MCF 10A (cell line): ENCODE data around the gene COX19. TPM values are rescaled to one million over a fixed set of nuclear protein-coding genes. Genes with fewer than 3 reads are reported as not detected.

Source experiments
- BruUV-seq: library from RNA; stranded (reverse); fragments of 400-500 nt; replicated peaks from 2 replicates; lab custom pipeline; 2021; lab: Mats Ljungman, UMichigan
- CTCF ChIA-PET: fragments of 300-600 bp; sonication (Branson Sonifier 250); formaldehyde crosslinking; extraction: SDS; loops from one replicate; lab custom pipeline; 2021; ENCODE audit warnings: antibody characterized with exemption, inconsistent platforms; lab: Yijun Ruan, JAX
- POLR2A ChIA-PET: fragments of 300-600, 350-650 bp; sonication (Branson Sonifier 250); formaldehyde crosslinking; extraction: SDS; loops from one replicate; lab custom pipeline; 2020; ENCODE audit warnings: antibody characterized with exemption, inconsistent platforms; lab: Yijun Ruan, JAX
- DNase-seq: peaks from one replicate; pipeline ENCODE4 v3.0.0-alpha.2; 2018; ENCODE audit not compliant: unreplicated experiment
- H3K27ac Mint-ChIP-seq: one replicate; pipeline ENCODE4 v1.8.0; 2022; ENCODE audit warnings: mild to moderate bottlenecking, low read depth, mixed read lengths; ENCODE audit not compliant: unreplicated experiment
- H3K27me3 Mint-ChIP-seq: one replicate; pipeline ENCODE4 v1.8.0; 2022; ENCODE audit warnings: mixed read lengths; ENCODE audit not compliant: insufficient read depth, unreplicated experiment
- H3K36me3 Mint-ChIP-seq: one replicate; pipeline ENCODE4 v1.8.0; 2022; ENCODE audit warnings: mild to moderate bottlenecking, moderate library complexity, mixed read lengths; ENCODE audit not compliant: insufficient read depth, unreplicated experiment
- H3K4me1 Mint-ChIP-seq: one replicate; pipeline ENCODE4 v1.8.0; 2022; ENCODE audit warnings: mixed read lengths; ENCODE audit not compliant: insufficient read depth, unreplicated experiment
- H3K4me3 Mint-ChIP-seq: one replicate; pipeline ENCODE4 v1.8.0; 2022; ENCODE audit warnings: mild to moderate bottlenecking, moderate library complexity, mixed read lengths; ENCODE audit not compliant: unreplicated experiment
- H3K9me3 Mint-ChIP-seq: one replicate; pipeline ENCODE4 v1.8.0; 2022; ENCODE audit warnings: mixed read lengths; ENCODE audit not compliant: unreplicated experiment
- CTCF ChIP-seq: fragments of 200-600 bp; IDR thresholded peaks from one replicate; pipeline ENCODE4 v1.8.0; 2022; ENCODE audit warnings: antibody characterized with exemption, mild to moderate bottlenecking; ENCODE audit not compliant: unreplicated experiment
- intact Hi-C: fragments of 100-400 bp; cut with micrococcal nuclease; formaldehyde crosslinking; loops from 2 replicates; pipeline ENCODE4 v1.14.1; 2022
- total RNA-seq: library from RNA; stranded (reverse); gene quantifications from 2 replicates; pipeline ENCODE4 v1.2.3, GENCODE V29; 2022

Gene COX19
- total RNA-seq, 1 experiment from 2014 or later: 16.5 TPM

- DNase-seq: no peak
- TF ChIP-seq CTCF: no peak
- intact Hi-C loops: no loop called here
- Mint-ChIP-seq H3K4me1 (no peaks in the 10 kb centered on the region), H3K9me3 (no peaks in the 10 kb centered on the region), H3K27ac (no peak overlapping the region), H3K36me3 (peaks cover 13% of the 10 kb centered on the region), H3K27me3 (no peaks in the 10 kb centered on the region), H3K4me3 (no peak overlapping the region)
- ChIA-PET CTCF (interaction anchor here (0.6 to 2.0 kb wide), 3 partner anchors 29 to 65 kb away, joined by 3 to 9 read pairs (median 3); no protein-coding TSS in a partner anchor), POLR2A (no interaction called here)
- BruUV-seq: no TSS peak
These were observed 41.5 kb upstream of the COX19 start for GRCh38 chr7:1016577-1017531.

- ChIA-PET POLR2A (no interaction called here), CTCF (no interaction called here)
- H3K4me1 Mint-ChIP-seq: peaks cover 8% of the 10 kb centered on the region
- H3K27ac Mint-ChIP-seq: no peak overlapping the region
- no peak for DNase-seq
- TF ChIP-seq CTCF: no peak
- H3K27me3 Mint-ChIP-seq: no peaks in the 10 kb centered on the region
- H3K9me3 Mint-ChIP-seq: no peaks in the 10 kb centered on the region
- intact Hi-C loops: no loop called here
- no peak overlapping the region for H3K4me3 Mint-ChIP-seq
- no TSS peak for BruUV-seq
- peaks cover 13% of the 10 kb centered on the region for H3K36me3 Mint-ChIP-seq
These were observed 40.1 kb upstream of the COX19 start for GRCh38 chr7:1015196-1016121.

GRCh38 chr7:1014681-1015080, 39.3 kb upstream of the COX19 start:
- ChIA-PET POLR2A (no interaction called here), CTCF (interaction anchor here (1.2 kb wide), 1 partner anchor 21 kb away, joined by 4 read pairs; no protein-coding TSS in a partner anchor)
- intact Hi-C loops: no loop called here
- H3K27me3 Mint-ChIP-seq: no peaks in the 10 kb centered on the region
- peaks cover 8% of the 10 kb centered on the region for H3K4me1 Mint-ChIP-seq
- no peak for DNase-seq
- BruUV-seq: no TSS peak
- no peak overlapping the region for H3K4me3 Mint-ChIP-seq
- peaks cover 13% of the 10 kb centered on the region for H3K36me3 Mint-ChIP-seq
- no peaks in the 10 kb centered on the region for H3K9me3 Mint-ChIP-seq
- TF ChIP-seq CTCF: no peak
- H3K27ac Mint-ChIP-seq: no peak overlapping the region
